ENCODE data around the gene MAPRE2. TPM values are rescaled to one million over a fixed set of nuclear protein-coding genes. Genes with fewer than 3 reads are reported as not detected.

The MAPRE2 gene
- total RNA-seq, 1 experiment from 2014 or later, result 9.1 TPM

DNA sequence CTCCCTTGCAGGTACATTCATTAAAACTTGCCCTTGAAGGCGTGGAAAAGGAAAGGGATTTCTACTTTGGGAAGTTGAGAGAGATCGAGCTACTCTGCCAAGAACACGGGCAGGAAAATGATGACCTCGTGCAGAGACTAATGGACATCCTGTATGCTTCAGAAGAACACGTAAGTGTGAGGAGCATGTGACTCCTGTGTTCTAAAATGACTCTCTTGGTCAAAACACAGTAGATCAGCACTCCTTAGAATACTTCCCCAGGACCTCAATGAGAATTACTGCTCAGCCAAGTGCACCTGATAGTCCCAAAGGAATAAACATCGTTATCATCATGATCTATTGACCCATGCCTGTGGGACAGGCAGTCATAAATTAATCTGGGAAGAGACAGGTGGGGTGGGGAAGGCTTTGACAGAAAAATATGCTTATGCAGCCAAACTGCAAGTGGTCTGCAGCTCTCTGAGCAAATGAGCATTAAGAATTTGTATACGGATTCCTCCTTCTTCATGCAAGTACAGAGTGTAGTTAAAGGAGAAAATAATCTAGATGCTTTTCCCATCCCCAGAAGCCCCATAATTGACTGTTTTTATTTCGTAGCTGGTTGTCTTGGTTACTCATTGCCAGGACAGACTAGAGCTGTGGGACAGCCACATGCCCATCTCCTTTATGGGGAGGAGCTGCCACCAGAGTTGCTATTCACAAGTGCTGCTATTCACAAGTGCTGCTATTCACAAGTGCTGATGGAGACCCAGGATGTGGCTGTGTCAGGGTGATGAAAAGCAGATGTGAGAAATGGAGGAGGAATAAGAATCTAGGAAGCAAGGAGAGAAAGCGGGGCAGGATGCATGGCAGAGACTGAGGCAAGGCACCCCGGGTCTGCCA, 91.0 kb downstream of the MAPRE2 start:
- Histone ChIP-seq H3K27me3 (ENCODE audit: insufficient read depth, low read depth) (no peaks in the 10 kb centered on the region), H3K27ac (no peak overlapping the region), H3K79me2 (ENCODE audit: low read depth) (no peaks in the 10 kb centered on the region), H3F3A (ENCODE audit: insufficient read depth, low read depth) (no peaks in the 10 kb centered on the region), H3K4me2 (no peak overlapping the region), H2AFZ (no peak overlapping the region), H3K9me3 (ENCODE audit: insufficient read depth, low read depth) (no peaks in the 10 kb centered on the region), H3K9me2 (ENCODE audit: insufficient read depth) (no peaks in the 10 kb centered on the region), H4K20me1 (ENCODE audit: insufficient read depth) (no peaks in the 10 kb centered on the region), H3K36me3 (ENCODE audit: low read depth) (no peaks in the 10 kb centered on the region), H3K4me1 (replicated peaks; ENCODE audit: insufficient read depth) (no peaks in the 10 kb centered on the region), H3K4me3 (no peak overlapping the region)
- intact Hi-C loops (cut with micrococcal nuclease; ENCODE audit: unreplicated experiment), result no loop called here
- CTCF ChIA-PET, result no interaction called here
- POLR2A ChIA-PET (ENCODE audit: unreplicated experiment), result no interaction called here
- no TSS peak for BruUV-seq (replicated peaks)
- no peak for TF ChIP-seq EZH2 (IDR thresholded peaks at IDR 0.05; ENCODE audit: low read depth)
- TF ChIP-seq, protein P1, sequence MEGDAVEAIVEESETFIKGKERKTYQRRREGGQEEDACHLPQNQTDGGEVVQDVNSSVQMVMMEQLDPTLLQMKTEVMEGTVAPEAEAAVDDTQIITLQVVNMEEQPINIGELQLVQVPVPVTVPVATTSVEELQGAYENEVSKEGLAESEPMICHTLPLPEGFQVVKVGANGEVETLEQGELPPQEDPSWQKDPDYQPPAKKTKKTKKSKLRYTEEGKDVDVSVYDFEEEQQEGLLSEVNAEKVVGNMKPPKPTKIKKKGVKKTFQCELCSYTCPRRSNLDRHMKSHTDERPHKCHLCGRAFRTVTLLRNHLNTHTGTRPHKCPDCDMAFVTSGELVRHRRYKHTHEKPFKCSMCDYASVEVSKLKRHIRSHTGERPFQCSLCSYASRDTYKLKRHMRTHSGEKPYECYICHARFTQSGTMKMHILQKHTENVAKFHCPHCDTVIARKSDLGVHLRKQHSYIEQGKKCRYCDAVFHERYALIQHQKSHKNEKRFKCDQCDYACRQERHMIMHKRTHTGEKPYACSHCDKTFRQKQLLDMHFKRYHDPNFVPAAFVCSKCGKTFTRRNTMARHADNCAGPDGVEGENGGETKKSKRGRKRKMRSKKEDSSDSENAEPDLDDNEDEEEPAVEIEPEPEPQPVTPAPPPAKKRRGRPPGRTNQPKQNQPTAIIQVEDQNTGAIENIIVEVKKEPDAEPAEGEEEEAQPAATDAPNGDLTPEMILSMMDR (conservative IDR thresholded peaks at IDR 0.05), result no peak
- DNase-seq, result no peak

DNA sequence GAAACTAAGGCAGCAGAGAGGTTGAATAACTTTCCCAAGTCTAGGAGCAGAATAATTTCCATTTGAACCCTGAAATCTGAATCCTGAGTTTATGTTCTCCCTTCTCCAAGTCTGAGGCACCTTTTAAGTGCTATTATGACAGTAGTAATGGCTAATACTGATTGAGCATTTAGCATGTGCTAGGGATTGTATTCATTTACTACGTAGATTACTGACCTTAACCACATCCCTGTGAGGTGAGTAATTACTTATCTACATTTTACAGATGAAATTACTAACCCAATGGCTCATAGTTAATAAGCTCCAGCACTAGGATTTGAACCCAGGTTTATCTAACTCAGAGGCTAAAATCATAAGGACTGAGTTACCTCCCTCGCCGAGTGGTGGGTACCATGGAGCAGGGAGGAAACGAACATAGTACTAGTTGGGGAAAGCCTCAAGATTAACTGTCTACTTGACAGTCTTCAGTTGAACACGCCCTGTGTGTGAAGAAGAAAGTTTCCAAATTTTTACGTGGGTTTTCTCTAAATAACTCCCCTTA, 93.0 kb downstream of the MAPRE2 start:
- no peaks in the 10 kb centered on the region for H3K4me1 ChIP-seq (replicated peaks; ENCODE audit: insufficient read depth)
- H3F3A ChIP-seq (ENCODE audit: insufficient read depth, low read depth), result no peaks in the 10 kb centered on the region
- no peaks in the 10 kb centered on the region for H3K9me2 ChIP-seq (ENCODE audit: insufficient read depth)
- no peaks in the 10 kb centered on the region for H3K27me3 ChIP-seq (ENCODE audit: insufficient read depth, low read depth)
- no peaks in the 10 kb centered on the region for H4K20me1 ChIP-seq (ENCODE audit: insufficient read depth)
- TF ChIP-seq EZH2 (IDR thresholded peaks at IDR 0.05; ENCODE audit: low read depth), result no peak
- TF ChIP-seq, protein P1 (conservative IDR thresholded peaks at IDR 0.05), result no peak
- H3K4me2 ChIP-seq, result no peak overlapping the region
- no TSS peak for BruUV-seq (replicated peaks)
- H3K79me2 ChIP-seq (ENCODE audit: low read depth), result no peaks in the 10 kb centered on the region
- no peaks in the 10 kb centered on the region for H3K36me3 ChIP-seq (ENCODE audit: low read depth)
- no peaks in the 10 kb centered on the region for H3K9me3 ChIP-seq (ENCODE audit: insufficient read depth, low read depth)
- no peak overlapping the region for H2AFZ ChIP-seq
- POLR2A ChIA-PET (ENCODE audit: unreplicated experiment), result no interaction called here
- DNase-seq, result no peak
- H3K27ac ChIP-seq, result no peak overlapping the region
- CTCF ChIA-PET, result no interaction called here
- no peak overlapping the region for H3K4me3 ChIP-seq
- intact Hi-C loops (cut with micrococcal nuclease; ENCODE audit: unreplicated experiment), result no loop called here

DNA sequence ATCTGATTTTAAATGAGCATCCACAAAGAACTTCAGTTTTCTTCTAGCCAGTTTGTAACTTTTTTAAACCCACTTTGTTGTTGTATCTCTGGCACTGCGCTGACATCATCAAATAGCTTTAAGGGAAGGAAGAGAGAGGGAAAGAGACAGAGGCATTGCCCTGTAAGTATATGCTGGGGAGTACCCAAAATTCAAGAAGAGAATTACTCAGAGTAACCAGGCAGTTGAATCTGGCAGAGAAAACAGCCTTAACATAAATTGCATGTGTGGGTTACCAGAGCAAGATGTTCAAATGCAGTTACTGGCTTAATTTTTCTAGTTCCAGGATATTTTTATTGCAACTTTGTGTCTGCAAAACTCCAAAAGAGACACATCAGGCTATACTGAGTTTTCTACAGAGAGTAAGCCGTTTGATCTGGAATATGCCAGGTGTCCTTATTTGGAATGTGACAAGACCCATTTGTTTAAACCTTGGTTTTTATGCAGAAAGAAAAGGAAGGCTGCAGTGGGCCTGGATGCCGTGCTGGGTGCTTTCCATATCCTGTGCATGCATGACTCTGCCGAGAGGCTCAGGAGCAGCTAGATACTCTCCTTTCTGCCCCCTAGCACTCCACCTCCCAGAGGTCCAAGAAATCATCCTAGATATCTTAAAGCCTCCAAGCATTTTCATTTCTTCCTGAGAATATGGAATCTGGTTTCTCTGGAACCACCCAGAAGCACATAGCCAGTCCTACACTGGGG, 93.7 kb downstream of the MAPRE2 start:
- Histone ChIP-seq H3K4me1 (replicated peaks; ENCODE audit: insufficient read depth) (no peaks in the 10 kb centered on the region), H3K4me2 (no peak overlapping the region), H3K36me3 (ENCODE audit: low read depth) (no peaks in the 10 kb centered on the region), H2AFZ (no peak overlapping the region), H3K79me2 (ENCODE audit: low read depth) (no peaks in the 10 kb centered on the region), H3F3A (ENCODE audit: insufficient read depth, low read depth) (no peaks in the 10 kb centered on the region), H3K9me2 (ENCODE audit: insufficient read depth) (no peaks in the 10 kb centered on the region), H4K20me1 (ENCODE audit: insufficient read depth) (no peaks in the 10 kb centered on the region), H3K27me3 (ENCODE audit: insufficient read depth, low read depth) (no peaks in the 10 kb centered on the region), H3K9me3 (ENCODE audit: insufficient read depth, low read depth) (no peaks in the 10 kb centered on the region), H3K27ac (no peak overlapping the region), H3K4me3 (no peak overlapping the region)
- no TSS peak for BruUV-seq (replicated peaks)
- DNase-seq, result no peak
- CTCF ChIA-PET, result no interaction called here
- intact Hi-C loops (cut with micrococcal nuclease; ENCODE audit: unreplicated experiment), result no loop called here
- no peak for TF ChIP-seq EZH2 (IDR thresholded peaks at IDR 0.05; ENCODE audit: low read depth)
- TF ChIP-seq, protein P1 (conservative IDR thresholded peaks at IDR 0.05), result no peak
- POLR2A ChIA-PET (ENCODE audit: unreplicated experiment), result no interaction called here

Data from PC-9 (cell line).